Activated CD8-positive, alpha-beta memory T cell treated with anti-CD3 and anti-CD28 coated beads, Interleukin-2, amount 50 U/mL, for 4 hours (primary cell): ENCODE data around the gene GPR119.
"Not testable (repeated sequence)": the region's sequence is repeated elsewhere in the genome, so short reads cannot be mapped to it uniquely, and the experiment has no call there.

Experiments used
- DNase-seq: peaks from one replicate; pipeline ENCODE4 v3.0.0-alpha.2; 2020

Gene GPR119

DNA sequence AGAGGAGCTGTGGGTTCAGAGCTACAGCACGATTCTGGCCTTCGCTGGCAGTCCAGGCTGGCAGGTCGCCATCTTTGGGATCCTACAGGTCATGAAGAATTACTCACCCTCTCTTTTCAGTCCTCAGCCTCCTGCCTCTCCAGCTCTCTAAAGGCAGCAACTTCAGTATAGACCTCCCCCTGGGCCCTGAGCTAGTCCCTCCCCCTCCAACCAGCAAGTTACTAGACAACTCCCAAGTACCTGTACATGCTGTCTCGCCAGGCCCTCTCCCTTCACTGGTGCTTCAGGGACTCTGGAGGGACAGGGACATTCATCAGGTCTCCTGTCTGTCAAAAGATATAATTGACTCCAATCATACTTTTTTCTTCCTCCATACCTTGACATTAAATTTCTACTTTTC lies at the start of gene GPR119:
TSS of gene GPR119 (minus strand) at position 155 of the 400 bp plus-strand sequence. CDS start 227 bp downstream, outside the sequence.
- no peak for DNase-seq

DNA sequence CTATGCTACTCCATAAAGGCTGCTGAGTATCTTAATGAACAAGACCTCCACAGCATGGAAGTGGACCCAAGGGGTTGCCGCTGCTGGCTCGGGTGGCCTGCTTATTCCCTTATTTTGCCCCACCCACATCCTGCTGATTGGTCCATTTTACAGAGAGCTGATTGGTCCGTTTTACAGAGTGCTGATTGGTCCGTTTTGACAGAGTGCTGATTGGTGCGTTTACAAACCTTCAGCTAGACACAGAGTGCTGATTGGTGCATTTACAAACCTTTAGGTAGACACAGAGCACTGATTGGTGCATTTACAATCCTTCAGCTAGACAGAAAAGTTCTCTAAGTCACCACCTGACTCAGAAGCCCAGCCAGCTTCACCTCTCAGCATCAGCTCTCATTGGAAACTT lies 43.8 kb upstream of the GPR119 start:
- DNase-seq: not testable (repeated sequence)

DNA sequence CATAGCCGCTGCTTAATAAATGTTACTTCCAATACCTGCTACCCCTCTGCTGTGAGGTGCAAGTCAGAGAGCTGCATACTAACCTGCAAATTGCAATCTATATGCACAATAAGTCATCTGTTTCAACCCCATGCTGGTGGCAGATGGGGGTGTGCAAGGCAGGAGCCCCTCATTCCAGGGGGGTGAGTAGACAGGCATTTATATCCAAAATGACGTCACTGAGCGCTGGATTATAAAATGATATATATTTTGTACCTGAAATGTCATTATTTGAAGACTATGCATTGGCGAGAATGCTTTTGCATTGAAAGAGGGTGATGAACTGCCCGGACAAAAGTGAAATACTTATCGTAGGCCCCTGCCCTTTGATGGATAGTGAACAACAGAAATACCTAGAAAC lies 41.1 kb upstream of the GPR119 start:
- no peak for DNase-seq

DNA sequence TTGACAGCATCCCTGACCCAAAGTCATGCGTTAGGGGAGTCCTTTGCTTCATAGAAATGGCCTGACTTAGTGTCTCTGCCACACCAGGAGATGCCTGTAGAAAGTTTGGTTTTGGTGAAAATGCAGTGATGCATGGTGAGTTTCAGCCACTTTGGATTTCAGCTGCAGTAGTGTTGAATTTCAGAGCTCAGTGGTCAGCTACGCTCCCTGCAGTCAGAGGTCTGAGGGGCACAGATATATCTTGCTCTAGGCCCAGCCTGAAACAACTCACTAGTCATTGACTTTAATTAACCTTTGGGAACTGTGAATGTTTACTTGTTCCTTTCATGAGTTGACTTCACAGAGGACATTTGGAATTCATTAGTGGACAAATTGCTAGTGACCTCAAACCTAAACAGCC lies 33.8 kb upstream of the GPR119 start:
- DNase-seq: no peak

DNA sequence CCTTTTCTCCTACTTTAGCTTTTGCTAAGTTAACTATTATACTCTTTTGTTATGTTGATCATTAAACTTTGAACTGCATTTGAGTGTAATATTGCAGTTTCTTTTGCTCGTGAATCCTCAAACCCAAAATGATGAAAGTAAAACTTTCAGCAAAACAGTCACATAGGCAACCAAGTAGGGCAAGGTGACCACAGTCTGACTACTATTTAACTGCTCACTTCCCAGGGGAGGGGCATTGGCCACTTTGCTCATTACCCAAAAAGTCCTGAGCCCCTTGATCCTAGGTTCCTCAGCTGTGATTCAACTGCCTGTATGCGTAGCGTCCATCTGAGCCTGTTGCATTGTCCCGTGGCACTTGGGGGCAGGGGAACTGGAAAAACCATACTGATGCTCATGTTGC lies 33.3 kb upstream of the GPR119 start:
- no peak for DNase-seq

DNA sequence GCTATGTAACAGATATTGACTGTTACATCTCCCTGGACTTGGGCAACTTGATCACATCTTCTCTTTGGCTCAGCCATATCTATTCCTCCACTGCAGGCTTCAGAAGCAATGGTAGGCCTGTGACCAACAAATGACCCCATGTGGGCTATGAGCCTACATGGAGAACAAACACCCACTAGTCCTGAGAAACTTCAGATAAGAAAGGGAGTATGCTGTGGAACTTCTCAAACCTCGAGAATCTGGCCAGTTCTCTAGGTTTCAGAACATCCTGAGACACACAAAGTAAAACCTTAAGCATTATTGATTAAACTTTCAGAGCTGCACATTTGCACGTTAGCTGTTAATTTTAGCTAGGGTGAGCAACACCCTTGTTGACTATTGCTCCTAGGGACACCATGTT lies 32.6 kb upstream of the GPR119 start:
- no peak for DNase-seq

DNA sequence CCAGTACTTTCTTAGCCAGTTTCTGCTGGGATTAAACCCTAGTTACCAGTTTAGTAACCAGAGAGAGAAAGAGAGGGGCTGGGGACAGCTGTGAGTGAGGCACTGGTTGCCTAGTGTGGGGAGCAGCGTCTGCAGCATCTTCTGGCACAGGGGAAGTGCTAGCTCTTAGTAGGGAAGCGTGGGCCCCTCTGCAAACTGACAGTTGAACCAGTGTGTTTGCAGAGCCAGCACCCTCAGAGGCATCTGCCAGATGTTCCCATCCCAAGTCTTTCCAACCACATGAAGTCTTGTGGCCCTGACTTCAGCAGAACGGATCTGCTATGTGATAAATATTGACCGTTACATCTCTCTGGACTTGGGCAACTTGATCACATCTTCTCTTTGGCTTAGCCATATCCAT lies 31.3 kb upstream of the GPR119 start:
- DNase-seq: no peak

DNA sequence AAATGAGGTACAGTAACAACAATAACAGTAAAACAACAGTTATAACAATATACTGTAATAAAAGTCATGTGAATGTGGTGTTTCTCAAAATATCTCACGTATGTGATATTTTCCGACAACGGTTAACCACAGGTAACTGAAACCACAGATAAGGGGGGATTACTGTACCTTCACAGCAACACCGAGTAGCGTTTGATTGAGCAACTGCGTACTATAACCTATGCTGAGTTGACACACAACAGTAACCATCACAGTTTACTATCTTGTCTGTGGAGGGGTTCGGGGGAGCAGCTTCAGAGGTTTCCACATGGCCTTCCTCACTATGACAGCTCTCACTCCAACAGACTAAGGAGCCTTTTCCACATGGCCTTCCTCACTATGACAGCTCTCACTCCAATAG lies 29.7 kb upstream of the GPR119 start:
- DNase-seq: no peak

DNA sequence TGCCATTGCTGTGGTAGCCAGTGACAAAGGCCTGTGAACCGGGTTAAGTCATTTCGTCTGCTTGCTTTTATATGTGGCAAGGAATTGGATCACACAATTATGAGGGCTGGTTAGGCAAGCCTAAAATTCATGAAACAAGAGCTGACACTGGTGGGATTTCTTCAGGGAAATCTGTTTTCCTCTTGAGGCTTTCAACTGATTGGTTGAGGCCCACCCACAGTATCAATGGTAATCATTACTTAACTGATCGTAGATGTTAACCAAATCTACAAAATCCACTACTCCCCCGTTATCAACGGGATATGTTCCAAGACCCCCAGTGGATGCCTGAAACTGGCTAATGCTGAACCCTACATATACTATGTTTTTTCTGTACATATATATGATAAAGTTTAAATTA lies 29.3 kb upstream of the GPR119 start:
- DNase-seq: no peak

DNA sequence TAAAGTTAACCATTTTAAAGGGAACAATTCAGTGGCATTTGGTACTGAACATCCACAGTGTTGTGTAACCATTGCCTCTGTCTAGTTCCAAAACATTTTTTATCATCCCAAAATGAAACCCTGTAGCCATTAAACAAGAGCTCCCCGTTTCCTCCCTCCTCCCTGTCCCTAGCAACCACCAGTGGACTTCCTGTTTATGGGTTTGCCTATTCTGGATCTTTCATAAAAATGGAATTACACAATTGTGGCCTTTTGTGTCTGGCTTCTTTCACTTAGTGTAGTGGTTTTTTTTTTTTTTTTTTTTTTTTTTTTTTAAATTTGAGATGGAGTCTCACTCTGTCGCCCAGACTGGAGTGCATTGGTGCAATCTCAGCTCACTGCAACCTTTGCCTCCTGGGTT lies 27.9 kb upstream of the GPR119 start:
- no peak for DNase-seq

DNA sequence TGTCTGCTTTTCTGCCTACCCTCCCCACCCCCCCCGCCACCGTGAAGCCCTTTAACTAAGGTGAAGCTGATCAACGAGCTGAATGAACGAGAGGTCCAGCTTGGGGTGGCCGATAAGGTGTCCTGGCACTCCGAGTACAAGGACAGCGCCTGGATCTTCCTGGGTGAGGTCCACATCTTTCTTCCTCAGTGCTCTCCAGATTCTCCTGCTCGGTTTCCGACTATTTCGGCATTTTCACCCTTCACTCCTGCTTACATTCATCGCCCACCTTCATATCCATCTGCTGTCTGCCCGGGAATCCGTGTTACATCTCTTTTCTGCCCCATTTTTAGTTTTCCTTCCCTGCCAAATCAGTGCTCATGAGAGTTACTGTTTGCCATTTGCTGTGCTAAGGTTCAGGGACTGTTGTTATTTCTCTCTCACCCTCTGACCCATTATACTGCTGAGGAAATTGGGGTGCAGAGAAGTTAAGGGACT lies 16.8 kb upstream of the GPR119 start:
- DNase-seq: no peak

DNA sequence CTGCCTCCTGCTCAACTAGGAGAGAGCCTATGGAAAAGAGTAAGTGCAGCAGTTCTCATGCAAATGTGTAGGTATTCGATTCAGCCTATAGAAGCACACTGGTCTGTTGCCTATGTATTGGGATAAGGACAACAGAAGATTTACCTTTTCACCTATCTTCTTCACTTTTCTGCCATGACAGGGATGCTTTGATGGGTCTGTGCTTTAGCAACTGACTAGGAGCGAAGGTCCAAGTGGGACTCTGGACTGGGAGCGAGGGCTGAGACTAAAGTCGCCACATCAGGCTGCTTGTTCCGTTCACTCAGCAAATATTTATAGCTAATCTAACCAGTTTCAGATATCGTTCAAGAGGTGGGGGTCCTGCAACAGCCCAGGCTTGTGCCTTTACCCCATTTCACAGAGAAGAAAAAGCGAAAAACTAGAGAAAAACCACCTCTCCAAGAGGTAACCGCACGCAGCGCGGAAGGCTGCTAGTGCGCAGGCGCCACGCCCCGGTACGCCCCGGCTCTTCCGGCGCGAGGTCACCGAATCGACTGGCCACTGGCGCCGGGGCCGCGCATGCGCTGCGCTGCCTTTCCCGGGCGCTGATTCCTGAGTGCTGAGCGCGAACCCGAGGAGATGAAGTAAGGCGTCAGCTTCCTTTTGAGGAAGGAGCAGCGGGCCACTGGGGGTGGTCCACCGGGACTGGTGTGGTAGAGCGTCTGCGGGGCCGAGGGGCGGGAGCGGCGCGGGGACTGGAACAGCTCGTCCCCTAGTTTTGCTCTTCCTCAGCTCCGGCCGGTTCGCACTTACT lies 16.1 kb upstream of the GPR119 start, which contains the start of gene RBMX2:
TSS of gene RBMX2 (plus strand) at position 573 of the 793 bp plus-strand sequence. CDS start at position 619, 46 bp downstream.
- peak; percentile 66 for DNase-seq

DNA sequence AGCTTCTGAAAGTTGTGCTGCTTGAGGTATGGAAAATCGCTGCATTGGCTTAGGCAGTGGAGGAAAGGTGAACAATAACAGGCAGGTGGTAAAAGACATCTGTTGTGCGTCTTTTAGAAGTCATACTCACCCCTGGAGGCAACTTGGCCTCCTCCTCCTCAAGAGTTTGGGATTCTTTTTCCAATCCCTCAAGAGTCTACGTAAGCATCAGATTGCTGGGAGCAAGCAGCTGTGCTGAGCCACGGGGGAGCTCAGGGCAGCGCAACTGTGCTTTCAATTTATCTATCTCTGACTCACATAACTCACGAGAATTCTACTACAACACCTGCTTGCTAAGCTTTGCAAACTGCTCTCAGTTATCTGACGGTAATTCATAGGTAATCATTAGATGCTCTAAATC lies 9.9 kb upstream of the GPR119 start:
- DNase-seq: no peak

DNA sequence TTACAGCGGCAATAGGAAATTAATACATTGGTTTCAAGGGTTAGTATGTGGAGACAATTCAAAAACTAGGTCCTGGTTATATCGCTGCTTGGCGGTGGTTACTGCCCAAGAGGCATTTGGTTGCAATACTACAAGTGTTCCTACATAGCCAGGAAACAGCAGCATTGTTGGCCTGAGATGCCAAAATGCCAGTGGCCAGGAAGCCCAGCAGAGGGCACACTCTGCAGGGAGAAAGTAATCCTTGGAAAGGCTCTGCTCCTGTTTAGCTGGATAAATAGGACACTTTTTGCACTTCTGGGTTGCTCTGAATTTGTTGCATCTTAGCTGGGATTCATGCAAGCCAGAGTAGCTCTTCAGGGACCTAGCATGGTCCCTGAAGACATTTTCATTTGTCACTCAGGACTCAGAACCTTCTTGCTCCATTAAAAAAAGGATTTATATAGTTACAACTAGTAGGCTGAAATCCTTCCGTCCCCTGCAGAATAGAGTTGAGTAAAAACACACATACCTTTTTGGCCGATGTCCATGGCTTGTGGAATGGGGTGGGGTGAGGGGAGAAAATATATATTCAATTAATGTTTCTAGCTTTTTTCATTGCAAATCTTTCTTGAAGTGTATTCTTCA lies 8.1 kb upstream of the GPR119 start:
- no peak for DNase-seq

DNA sequence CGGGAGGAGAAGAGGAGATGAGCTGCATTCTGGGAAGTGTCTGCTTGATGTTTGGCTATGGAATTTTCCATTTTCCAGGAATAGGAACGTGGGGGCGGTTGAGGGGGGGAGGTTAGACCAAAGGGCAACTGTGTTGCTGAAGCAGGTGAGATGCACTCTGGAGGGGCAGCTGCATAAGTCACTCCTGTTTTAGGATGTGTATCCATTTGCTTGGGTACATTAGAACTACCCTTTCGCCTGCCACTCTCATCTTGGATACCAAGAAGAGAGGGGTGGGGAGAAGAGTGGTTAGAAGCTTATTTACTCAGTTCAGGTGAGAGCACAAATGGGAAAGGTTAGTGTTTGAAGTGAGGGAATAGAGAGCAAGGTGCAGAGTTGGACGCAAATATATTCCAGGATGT lies 934 bp upstream of the GPR119 start:
- no peak for DNase-seq

DNA sequence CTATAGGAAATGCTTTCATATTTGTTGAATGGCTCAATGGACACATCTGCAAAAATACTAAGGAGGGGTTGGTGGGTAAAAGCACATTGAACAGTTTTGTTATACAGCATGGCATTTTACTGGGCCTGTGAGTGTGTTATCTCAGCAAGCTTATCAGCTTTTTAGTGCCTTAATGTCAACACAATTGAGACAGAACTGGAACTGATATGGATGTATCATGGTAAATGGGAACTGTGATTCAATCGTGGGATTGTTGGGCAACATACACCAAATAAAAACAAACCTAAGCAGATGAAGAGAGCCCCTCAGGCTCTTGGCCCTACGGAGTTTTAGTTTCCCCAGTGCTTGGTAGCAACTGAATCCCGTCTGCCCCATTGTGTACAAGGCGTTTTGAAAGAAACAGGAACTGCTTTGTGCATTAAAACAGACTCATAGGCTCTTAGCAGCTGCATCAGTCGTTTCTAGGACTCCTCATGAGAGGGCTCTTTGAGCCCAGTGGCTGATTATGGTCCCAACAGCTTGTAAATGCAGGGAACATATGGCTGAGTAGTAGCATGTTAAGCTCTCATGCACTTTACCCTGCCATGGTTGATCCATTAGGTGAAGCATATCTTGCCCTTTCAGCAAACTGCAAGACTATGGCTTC lies 7.3 kb downstream of the GPR119 start:
- no peak for DNase-seq

DNA sequence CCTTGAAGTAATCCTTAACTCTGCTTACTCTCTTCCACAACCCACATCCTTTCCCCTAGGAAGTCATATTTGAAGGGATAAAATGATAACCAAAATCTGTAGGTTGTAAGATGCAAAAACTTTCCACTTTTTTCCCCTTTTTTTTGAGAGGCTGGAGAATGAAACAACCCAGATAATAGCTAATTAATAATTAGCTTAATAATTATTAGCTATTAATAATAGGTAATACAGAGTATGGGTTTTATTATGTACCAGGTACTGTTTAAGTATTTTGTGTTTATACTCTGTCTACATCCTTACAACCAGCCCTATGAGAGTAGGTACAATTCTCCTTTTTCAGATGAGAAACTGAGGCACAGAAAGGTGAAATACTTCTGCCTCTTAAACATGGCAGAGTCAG lies 9.4 kb downstream of the GPR119 start:
- DNase-seq: no peak

DNA sequence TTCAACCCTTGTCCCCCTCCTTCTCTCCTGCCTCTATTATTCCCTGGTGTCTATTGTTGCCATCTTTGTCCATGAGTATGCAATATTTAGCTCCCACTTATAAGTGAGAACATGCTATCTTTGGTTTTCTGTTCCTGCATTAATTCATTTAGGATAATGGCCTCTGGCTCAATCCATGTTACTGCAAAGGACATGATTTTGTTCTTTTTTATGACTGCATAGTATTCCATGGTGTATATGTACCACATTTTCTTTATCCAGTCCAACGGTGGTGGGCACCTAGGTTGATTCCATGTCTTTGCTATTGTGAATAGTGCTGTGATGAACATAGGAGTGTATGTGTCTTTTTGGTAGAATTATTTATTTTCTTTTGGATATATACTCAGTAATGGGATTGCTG lies 33.4 kb downstream of the GPR119 start:
- DNase-seq: not testable (repeated sequence)

DNA sequence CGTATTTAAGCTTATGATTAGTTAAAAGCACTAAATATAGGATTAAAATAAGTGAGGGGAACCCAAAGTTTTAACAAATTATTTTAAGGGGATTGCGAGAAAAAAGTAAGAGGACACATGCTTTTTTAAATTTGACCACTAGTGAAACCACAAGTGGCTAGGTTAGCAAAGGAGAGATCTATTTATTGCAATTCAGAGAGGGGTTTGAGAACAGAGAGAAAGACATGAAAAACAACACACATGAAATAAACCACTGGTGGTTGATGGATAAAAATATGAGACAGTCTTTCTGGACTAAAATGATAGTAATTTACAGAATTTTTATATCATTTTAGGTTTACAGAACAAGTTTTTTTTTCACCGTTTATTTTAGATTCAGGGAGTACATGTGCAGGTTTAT lies 33.9 kb downstream of the GPR119 start:
- no peak for DNase-seq

DNA sequence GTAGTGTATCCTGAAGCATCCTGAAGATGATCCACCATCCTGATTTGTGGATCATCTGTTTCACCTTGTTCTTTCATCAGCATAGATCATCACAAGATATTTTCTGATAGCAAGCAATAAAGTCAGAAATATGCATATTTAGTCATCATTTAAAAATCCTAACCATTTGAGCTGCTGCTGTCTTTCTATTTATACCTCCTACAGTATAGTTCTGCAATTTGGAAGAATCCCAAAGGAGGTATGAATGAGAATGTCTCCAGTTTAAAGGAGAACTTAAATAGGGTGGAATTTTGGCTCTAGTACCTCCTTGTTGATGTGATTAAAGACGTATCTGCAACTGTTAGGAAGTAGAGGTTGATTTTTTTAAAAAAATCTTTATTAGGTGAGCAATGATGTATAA lies 38.2 kb downstream of the GPR119 start:
- no peak for DNase-seq

DNA sequence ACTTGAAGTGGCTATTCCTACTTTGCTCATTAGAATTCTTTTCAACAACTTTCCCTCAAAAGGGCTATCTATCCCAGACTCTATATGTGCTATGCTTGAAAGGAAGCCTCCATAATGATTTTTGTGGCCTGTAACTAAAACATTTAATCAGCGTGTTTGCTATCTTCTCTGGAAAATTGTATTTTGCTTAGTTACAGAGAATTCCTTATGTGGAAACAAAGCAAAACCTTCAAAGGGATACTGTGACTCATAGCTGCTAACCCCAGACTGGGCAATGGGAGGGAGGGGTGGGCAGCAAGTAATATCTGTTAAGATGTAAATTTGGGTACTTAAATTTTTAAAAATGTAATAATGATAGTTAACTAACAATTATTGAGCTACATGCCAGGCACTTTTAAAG lies 42.1 kb downstream of the GPR119 start:
- no peak for DNase-seq

DNA sequence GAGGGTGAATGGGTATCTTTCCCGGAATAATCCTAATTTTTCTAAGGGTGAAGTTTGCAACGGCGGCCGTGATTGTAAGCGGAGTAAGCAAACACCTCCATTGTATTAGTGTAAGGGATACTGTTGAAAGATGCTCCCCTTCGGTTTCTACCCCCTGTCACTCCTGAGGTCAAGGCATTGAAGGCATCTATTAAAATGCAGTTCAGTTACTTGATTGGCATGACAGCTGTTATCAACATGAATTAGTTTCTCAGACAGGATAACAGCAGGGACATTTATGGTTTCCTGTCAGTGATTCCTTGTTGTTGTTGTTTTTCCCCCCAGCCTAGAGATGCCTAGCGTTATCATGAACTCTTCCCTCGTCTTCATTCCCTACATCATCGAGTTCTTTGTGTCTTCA lies 45.2 kb downstream of the GPR119 start:
- no peak for DNase-seq

DNA sequence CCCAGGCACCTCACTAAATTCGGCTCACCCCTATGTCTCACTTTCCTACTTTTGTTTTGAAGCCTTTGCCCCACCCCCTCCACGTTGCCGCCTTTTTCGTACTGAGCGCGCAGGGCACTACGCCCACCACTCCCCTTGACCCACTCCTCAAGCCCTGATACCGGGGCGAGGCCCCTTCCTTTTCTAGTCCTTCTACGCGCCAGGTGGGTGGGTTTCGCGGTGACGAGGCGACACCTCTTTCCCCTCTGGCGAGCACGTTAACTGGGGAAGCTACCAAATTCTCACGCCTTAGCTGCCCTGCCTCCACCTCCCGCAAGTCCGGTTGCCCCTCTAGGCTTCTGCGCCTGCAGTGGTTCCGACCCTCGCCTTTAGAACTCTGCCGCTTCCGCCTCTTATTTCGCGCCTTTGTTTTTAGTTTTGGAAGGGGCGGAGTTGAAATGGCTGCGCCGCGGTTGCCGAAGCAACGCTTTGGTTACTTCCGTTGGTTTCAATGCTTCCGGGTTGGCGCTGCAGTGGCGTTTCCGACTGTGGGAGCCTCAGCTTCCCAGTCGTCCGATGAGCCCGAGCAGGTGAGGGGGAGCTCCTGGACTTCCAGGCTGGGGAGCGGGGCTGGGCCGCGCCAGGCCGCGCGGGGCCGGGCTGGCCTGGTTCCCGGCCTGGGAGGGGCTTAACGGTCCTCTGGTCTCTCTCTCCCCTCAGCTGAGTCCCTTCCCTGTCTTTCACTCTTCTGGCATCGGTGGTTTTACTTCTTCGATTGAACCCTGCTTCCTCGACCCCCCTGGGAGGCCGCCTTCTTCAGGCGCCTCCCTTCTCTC lies 45.9 kb downstream of the GPR119 start, which contains the start of gene SLC25A14:
TSS of gene SLC25A14 (plus strand) at position 512 of the 815 bp plus-strand sequence. CDS start 360 bp downstream, outside the sequence.
- peak; percentile 61 for DNase-seq
